HG02610 (cell line): ENCODE results near the gene POU6F1.

Source experiments
- ATAC-seq: cut with Tn5 transposase; IDR thresholded peaks from one replicate; pipeline ENCODE4 v1.9.1; 2021; ENCODE audit warnings: mild to moderate bottlenecking, moderate library complexity; ENCODE audit not compliant: unreplicated experiment

POU6F1 gene

GRCh38 chr12:51163795-51164194, 54.1 kb downstream of the POU6F1 start:
- no peak for ATAC-seq

- no peak for ATAC-seq
Measured at GRCh38 chr12:51162217-51162616, 55.6 kb downstream of the POU6F1 start.

GRCh38 chr12:51160814-51161459, 56.9 kb downstream of the POU6F1 start:
- ATAC-seq: no peak

- no peak for ATAC-seq
Measured at GRCh38 chr12:51156245-51156765, 61.6 kb downstream of the POU6F1 start.

- ATAC-seq: no peak
Measured at GRCh38 chr12:51152953-51153352, 64.9 kb downstream of the POU6F1 start.

- ATAC-seq: no peak
Measured at GRCh38 chr12:51150777-51151176, 67.1 kb downstream of the POU6F1 start.

GRCh38 chr12:51147309-51147708, 70.6 kb downstream of the POU6F1 start:
- no peak for ATAC-seq

- no peak for ATAC-seq
Measured at GRCh38 chr12:51139292-51139844, 78.5 kb downstream of the POU6F1 start.
